Hepatic stellate cell (primary cell): ENCODE results near the gene FRRS1.
A peak's percentile ranks its signal among the peaks of the same experiment; 100 is the strongest.
"Not testable (repeated sequence)": the region's sequence is repeated elsewhere in the genome, so short reads cannot be mapped to it uniquely, and the experiment has no call there.

ENCODE experiments used
- DNase-seq: peaks from one replicate; pipeline ENCODE4 v3.0.0; 2011; ENCODE audit warnings: low spot score

The FRRS1 gene

GRCh38 chr1:99764909-99765308 is 1.5 kb downstream of the FRRS1 start:
- DNase-seq: no peak

DNA sequence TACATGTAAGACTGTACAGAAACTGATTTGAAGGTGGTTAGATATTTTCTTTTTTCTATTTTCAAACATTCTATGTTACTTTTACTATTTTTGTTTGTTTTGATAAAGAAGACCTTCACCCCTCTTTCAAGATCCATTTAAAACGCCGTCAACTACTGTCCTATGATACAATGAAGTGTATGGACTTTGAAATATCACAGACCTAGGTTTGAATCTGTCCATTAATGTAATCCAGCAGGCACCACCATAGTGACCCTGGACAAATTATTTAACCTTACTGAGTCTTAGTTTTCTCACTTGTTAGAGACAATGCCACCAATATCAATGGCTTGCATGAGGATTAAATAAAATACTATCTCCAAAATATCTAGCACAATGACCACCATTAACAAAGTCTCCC is 2.0 kb downstream of the FRRS1 start:
- no peak for DNase-seq

GRCh38 chr1:99763956-99764355 is 2.5 kb downstream of the FRRS1 start:
- no peak for DNase-seq

- no peak for DNase-seq
These were observed 4.7 kb downstream of the FRRS1 start for GRCh38 chr1:99761774-99762173.

GRCh38 chr1:99759518-99760160 is 6.8 kb downstream of the FRRS1 start:
- DNase-seq: no peak

- DNase-seq: not testable (repeated sequence)
These were observed 7.5 kb downstream of the FRRS1 start for GRCh38 chr1:99758686-99759517.

DNA sequence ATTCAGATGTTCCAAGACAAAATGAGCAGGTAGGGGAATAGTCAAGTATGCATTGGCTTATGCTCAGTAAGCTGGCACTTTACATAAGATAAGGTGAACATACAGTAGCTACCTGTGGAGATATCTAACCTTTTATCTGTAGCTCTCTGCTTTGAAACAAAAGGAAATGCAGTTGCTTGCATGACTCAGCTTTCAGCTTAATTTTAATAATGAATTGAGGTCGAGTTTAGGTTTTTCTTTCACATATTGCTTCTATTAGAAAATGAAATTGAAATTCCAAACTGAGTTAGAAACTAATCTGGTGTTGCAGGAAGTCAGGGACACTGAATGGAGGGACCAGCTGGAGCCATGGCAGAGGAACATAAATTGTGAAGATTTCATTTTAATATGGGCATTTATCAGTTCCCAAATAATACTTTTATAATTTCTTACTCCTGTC is 8.3 kb downstream of the FRRS1 start:
- DNase-seq: no peak

DNA sequence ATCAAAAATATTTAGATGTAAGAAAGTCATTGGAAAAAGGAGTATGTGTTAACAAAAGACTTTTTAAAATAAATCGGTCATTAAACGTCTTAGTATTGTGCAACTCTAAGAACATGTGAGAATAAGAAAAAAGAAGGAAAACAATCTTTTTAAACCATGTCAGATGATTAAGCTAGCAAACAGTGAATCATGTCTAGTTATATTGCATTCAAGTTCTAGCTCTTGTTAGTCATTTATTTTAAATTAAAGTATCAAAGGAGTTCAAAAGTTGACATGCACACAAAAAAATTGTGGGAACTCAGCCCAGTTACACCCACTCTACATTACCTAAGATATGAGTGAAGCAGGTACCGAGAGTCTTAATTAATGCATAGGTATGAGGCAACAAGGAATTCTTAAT is 9.8 kb downstream of the FRRS1 start:
- no peak for DNase-seq

GRCh38 chr1:99755664-99756063 is 10.8 kb downstream of the FRRS1 start:
- DNase-seq: no peak

GRCh38 chr1:99754697-99755096 is 11.7 kb downstream of the FRRS1 start:
- no peak for DNase-seq

- no peak for DNase-seq
These were observed 12.3 kb downstream of the FRRS1 start for GRCh38 chr1:99754055-99754626.

GRCh38 chr1:99751877-99752504 is 14.4 kb downstream of the FRRS1 start:
- no peak for DNase-seq

DNA sequence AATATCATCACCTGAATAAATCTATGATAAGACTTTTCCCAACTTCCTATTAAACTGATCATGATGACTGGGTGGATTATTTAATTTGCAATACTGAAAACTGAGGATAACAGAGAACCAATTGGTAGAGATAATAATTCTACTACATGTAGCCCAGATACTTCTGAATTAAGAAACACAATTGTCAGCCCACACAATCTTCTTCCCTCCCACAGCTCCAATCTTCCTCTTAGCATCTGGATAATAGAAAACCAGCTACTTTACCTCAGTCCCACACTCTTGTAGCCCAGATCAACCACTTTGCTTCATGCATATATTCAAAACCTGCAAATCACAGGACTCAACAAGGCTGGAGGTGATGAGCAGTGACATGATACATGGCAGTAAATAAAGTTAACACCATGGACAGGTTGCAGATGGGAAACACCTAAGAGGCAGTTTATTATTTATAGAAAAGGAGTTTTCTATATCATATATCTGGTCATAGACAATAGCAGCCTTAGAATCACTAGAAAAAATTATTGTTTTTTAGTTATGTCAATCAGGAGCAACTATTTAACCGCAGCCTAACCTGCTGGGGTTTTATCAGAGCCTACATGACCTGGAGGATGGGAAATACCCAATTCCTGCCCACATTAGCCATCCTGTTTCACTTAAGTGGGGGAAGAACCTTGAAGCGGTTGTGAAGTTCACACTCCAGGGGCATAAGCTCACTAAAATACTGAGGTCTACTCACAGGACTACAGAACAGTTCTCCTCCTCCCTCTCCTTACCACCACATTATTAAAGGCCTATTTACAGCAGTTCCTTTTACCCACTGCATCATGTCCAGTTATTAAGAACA is 16.7 kb downstream of the FRRS1 start:
- DNase-seq: no peak

DNA sequence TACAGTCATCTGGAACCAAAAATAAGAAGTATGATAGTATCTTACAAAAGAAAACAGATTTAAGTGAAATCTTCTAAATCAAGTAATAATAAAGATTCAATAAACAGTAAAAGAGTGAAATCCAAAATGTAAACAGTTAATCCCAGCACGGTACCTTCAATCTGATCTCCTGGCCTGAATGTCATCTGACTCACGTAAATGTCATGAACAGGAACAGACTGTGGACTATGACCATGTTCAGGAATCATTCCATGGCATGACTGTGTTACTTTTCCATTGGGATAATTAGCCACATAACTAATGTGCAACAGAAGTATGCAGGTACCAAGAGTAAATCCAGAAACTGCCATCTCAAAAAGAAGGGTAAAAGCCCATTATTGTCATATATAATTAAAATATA is 18.0 kb downstream of the FRRS1 start:
- DNase-seq: no peak

DNA sequence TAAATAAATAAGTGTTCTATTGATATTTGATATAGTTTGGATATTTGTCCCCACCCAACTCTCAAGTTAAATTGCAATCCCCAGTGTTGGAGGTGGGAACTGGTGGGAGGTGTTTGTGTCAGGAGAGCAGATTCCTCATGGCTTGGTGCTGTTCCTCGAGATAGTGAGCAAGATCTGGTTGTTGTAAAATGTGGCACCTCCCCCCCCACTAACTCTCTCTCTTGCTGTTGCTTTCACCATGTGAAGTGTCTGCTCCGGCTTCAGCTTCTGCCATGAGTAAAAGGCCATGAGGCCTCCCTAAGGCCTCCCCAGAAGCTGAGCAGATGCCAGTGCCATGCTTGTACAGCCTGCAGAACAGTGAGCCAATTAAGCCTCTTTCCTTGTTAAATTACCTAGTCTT is 20.8 kb downstream of the FRRS1 start:
- no peak for DNase-seq

- no peak for DNase-seq
These were observed 21.4 kb downstream of the FRRS1 start for GRCh38 chr1:99745061-99745460.

- no peak for DNase-seq
These were observed 26.3 kb downstream of the FRRS1 start for GRCh38 chr1:99740141-99740540.

DNA sequence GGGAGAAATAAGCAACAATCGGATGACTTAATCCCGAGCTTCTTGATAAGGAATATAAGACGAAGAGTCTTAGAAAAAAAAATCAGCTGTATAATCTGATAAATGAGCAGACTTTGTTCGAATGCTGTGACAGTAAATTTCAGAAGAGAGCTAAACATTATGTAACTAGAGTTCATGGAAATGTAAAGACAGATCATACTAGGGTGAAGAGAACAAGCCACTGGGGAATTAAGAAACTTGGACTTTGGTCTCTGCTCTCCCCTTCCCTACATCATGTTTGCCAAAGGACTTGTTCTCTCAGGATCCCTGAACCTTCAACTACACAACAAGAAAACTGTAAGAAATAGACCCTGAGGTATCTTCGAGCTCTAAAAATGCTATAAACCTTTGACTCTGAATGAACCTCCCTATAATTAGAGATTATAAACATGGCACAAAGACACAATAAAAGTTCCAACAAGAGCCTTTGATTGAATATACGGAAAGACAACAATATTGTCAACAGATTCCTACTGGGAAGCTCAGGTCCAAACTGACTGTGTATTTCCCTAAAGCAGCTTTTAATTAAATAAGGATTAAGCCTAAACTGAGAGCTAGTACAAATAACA is 27.5 kb downstream of the FRRS1 start:
- DNase-seq: no peak

GRCh38 chr1:99737016-99737415 is 29.4 kb downstream of the FRRS1 start:
- peak; percentile 46 for DNase-seq

GRCh38 chr1:99735852-99736251 is 30.6 kb downstream of the FRRS1 start:
- DNase-seq: no peak

- peak; percentile 49 for DNase-seq
These were observed 35.1 kb downstream of the FRRS1 start for GRCh38 chr1:99731384-99731783.
